ENCODE results near the gene SLC6A3.

DNA sequence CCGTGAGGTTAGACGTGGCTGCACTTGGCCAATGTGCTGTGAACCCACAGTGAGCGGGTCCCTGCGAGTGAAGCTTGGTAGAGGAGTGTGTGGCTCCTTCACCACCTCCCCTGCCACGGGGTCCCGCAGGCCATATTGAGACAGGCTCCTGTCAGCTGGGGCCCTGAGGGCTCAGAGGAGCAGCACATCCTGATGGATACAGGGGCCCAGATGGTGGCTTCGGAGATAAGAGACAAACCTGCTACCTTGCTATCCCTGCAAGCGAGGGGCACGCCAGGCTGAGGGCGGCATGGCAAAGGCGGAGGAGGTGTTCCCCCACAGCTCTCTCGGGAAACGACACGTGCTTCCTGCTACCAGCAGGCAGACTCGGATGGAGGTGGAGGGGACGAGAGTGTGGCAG is 33.1 kb downstream of the SLC6A3 start:
- TF ChIP-seq FOXA1 (IDR thresholded peaks at IDR 0.05) (no peak), SUZ12 (IDR thresholded peaks at IDR 0.05) (no peak), PKNOX1 (IDR thresholded peaks at IDR 0.05) (no peak), ELF4 (IDR thresholded peaks at IDR 0.05) (no peak), HDGF (IDR thresholded peaks at IDR 0.05; ENCODE audit: borderline replicate concordance) (no peak), FOXM1 (IDR thresholded peaks at IDR 0.05; ENCODE audit: borderline replicate concordance) (no peak), ZNF384 (IDR thresholded peaks at IDR 0.05) (no peak), L3MBTL2 (conservative IDR thresholded peaks at IDR 0.05) (no peak), SP1 (IDR thresholded peaks at IDR 0.05) (no peak), NFRKB (IDR thresholded peaks at IDR 0.05) (no peak)

Measured in HEK293T (cell line).